Measurements from ENCODE around the gene PDZD2. TPM values are rescaled to one million over a fixed set of nuclear protein-coding genes. Genes with fewer than 3 reads are reported as not detected.

The PDZD2 gene
- total RNA-seq, 3 donors from 2014 or later (not counting 1 experiment from before 2014, with no cell fraction given): 0.50 to 1.3 (median 0.66) TPM

- Mint-ChIP-seq H3K9me3 (no peaks in the 10 kb centered on the region), H3K4me1 (no peaks in the 10 kb centered on the region), H3K27me3 (ENCODE audit: low read depth in 2 of 2) (no peaks in the 10 kb centered on the region), H3K4me3 (no peak overlapping the region), H3K36me3 (no peaks in the 10 kb centered on the region), H3K27ac (no peak overlapping the region)
- H3K9me3 ChIP-seq (ENCODE audit: control insufficient read depth, insufficient read depth, low read length): no peaks in the 10 kb centered on the region
- no peak overlapping the region for H3K4me3 ChIP-seq (ENCODE audit: low read length)
- H3K27ac ChIP-seq (ENCODE audit: low read length): no peak overlapping the region
- no peaks in the 10 kb centered on the region for H3K27me3 ChIP-seq (ENCODE audit: control insufficient read depth, insufficient read depth, low read length)
- intact Hi-C loops (cut with micrococcal nuclease): no loop called here
- TF ChIP-seq, protein P1, sequence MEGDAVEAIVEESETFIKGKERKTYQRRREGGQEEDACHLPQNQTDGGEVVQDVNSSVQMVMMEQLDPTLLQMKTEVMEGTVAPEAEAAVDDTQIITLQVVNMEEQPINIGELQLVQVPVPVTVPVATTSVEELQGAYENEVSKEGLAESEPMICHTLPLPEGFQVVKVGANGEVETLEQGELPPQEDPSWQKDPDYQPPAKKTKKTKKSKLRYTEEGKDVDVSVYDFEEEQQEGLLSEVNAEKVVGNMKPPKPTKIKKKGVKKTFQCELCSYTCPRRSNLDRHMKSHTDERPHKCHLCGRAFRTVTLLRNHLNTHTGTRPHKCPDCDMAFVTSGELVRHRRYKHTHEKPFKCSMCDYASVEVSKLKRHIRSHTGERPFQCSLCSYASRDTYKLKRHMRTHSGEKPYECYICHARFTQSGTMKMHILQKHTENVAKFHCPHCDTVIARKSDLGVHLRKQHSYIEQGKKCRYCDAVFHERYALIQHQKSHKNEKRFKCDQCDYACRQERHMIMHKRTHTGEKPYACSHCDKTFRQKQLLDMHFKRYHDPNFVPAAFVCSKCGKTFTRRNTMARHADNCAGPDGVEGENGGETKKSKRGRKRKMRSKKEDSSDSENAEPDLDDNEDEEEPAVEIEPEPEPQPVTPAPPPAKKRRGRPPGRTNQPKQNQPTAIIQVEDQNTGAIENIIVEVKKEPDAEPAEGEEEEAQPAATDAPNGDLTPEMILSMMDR (IDR thresholded peaks at IDR 0.05): peak; percentile 22
- WGBS (ENCODE audit: insufficient coverage): 94% methylated on average over 11 of the region's 12 CpGs
- ATAC-seq: no peak
- no peaks in the 10 kb centered on the region for H3K36me3 ChIP-seq (ENCODE audit: control insufficient read depth, insufficient read depth, low read length)
- DNase-seq: no peak
- no peaks in the 10 kb centered on the region for H3K4me1 ChIP-seq (ENCODE audit: control insufficient read depth, insufficient read depth, low read length)
Observed at GRCh38 chr5:32057187-32058096, 418.5 kb downstream of the PDZD2 start.

DNA sequence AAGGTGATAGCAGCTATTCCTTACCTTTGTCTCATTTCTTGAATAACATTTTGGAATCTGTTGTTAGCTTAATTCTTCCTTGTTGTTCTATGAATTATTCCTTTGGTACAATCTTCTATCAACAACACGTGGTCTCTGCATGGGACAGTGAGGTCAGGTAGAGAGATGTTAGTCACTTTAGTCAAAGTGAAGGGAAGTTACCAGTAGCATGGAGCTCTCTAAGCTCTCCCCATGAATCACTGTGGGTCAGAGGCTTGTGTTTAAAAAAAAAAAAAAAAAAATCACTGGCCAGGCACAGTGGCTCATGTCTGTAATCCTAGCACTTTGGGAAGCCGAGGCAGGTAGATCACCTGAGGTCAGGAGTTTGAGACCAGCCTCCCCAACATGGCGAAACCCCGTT lies 419.2 kb downstream of the PDZD2 start:
- Mint-ChIP-seq H3K9me3 (no peaks in the 10 kb centered on the region), H3K27ac (no peak overlapping the region), H3K36me3 (no peaks in the 10 kb centered on the region), H3K4me3 (no peak overlapping the region), H3K4me1 (no peaks in the 10 kb centered on the region), H3K27me3 (ENCODE audit: low read depth in 2 of 2) (no peaks in the 10 kb centered on the region)
- 87% methylated on average over 4 of the region's 4 CpGs for whole genome bisulfite sequencing (ENCODE audit: insufficient coverage)
- DNase-seq: no peak
- ATAC-seq: no peak
- no peaks in the 10 kb centered on the region for H3K4me1 ChIP-seq (ENCODE audit: control insufficient read depth, insufficient read depth, low read length)
- no peaks in the 10 kb centered on the region for H3K27me3 ChIP-seq (ENCODE audit: control insufficient read depth, insufficient read depth, low read length)
- TF ChIP-seq, protein P1 (IDR thresholded peaks at IDR 0.05): no peak
- H3K36me3 ChIP-seq (ENCODE audit: control insufficient read depth, insufficient read depth, low read length): no peaks in the 10 kb centered on the region
- H3K4me3 ChIP-seq (ENCODE audit: low read length): no peak overlapping the region
- no peak overlapping the region for H3K27ac ChIP-seq (ENCODE audit: low read length)
- intact Hi-C loops (cut with micrococcal nuclease): no loop called here
- H3K9me3 ChIP-seq (ENCODE audit: control insufficient read depth, insufficient read depth, low read length): no peaks in the 10 kb centered on the region

DNA sequence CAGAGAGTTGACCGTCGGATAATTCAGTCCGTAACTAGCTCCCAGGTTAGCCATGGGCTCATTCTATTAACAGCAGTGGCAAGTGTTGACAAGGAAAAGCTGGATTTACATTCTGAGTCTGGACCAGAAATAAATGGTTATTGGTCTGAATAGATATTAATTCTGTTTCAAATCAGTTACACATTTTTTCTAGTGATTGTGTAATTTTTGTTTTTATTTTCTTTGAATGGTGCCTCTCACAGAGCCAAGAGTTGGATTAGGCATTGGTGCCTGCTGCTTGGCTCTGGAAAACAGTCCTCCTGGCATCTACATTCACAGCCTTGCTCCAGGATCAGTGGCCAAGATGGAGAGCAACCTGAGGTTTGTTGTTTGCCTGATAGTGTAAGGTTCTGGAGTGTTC lies 420.1 kb downstream of the PDZD2 start:
- Mint-ChIP-seq H3K27ac (no peak overlapping the region), H3K9me3 (no peaks in the 10 kb centered on the region), H3K36me3 (no peaks in the 10 kb centered on the region), H3K4me3 (no peak overlapping the region), H3K4me1 (no peaks in the 10 kb centered on the region), H3K27me3 (ENCODE audit: low read depth in 2 of 2) (no peaks in the 10 kb centered on the region)
- TF ChIP-seq, protein P1 (IDR thresholded peaks at IDR 0.05): no peak
- ATAC-seq: no peak
- H3K27me3 ChIP-seq (ENCODE audit: control insufficient read depth, insufficient read depth, low read length): no peaks in the 10 kb centered on the region
- H3K9me3 ChIP-seq (ENCODE audit: control insufficient read depth, insufficient read depth, low read length): no peaks in the 10 kb centered on the region
- 89% methylated on average over 3 of the region's 3 CpGs for WGBS (ENCODE audit: insufficient coverage)
- no peak overlapping the region for H3K4me3 ChIP-seq (ENCODE audit: low read length)
- H3K27ac ChIP-seq (ENCODE audit: low read length): no peak overlapping the region
- no peaks in the 10 kb centered on the region for H3K4me1 ChIP-seq (ENCODE audit: control insufficient read depth, insufficient read depth, low read length)
- intact Hi-C loops (cut with micrococcal nuclease): no loop called here
- no peaks in the 10 kb centered on the region for H3K36me3 ChIP-seq (ENCODE audit: control insufficient read depth, insufficient read depth, low read length)
- no peak for DNase-seq

Measured in natural killer cell (primary cell).